T-cell (primary cell): ENCODE measurements around the gene ITGB7. TPM values are rescaled to one million over a fixed set of nuclear protein-coding genes. Genes with fewer than 3 reads are reported as not detected.

Experiments
- ATAC-seq, 4 experiments: fragments of 200-7000 bp in 3 of 4; fragments of 150-1000 bp in 1 of 4; cut with Tn5 transposase; replicated peaks in 1 of 4; 1 replicate in 3 of 4; 2 replicates in 1 of 4; pipeline ENCODE4 v1.10.0; 2021; ENCODE audit warnings: moderate library complexity in 3 of 4, mild to moderate bottlenecking in 2 of 4, moderate number of reproducible peaks in 1 of 4
- CTCF ChIA-PET, 2 donors: fragments of 300-600 bp; sonication (Branson Sonifier 250); formaldehyde crosslinking; loops; one replicate each; lab custom pipeline; 2022; ENCODE audit warnings: antibody characterized with exemption in 2 of 2; lab: Charles Lee
- POLR2A ChIA-PET, 2 donors: fragments of 300-600 bp; sonication (Branson Sonifier 250); formaldehyde crosslinking; loops; one replicate each; lab custom pipeline; 2022; ENCODE audit warnings: antibody characterized with exemption in 2 of 2; lab: Charles Lee
- DNase-seq, 35 experiments: peaks; one replicate each; pipeline versions ENCODE4 v3.0.0 to v3.0.0-alpha.2; 2013 to 2023
- H3K27ac ChIP-seq: one replicate; pipeline ENCODE4 v1.5.1; 2013; ENCODE audit warnings: low read length
- H3K27me3 ChIP-seq, 2 experiments: replicated peaks in 1 of 2; 1 replicate in 1 of 2; 2 replicates in 1 of 2; pipeline versions ENCODE4 v1.6.1 to v1.7.0; 2013; ENCODE audit warnings: low read length in 1 of 2, mixed read lengths in 1 of 2; ENCODE audit not compliant: control insufficient read depth in 2 of 2, insufficient read depth in 2 of 2; ENCODE audit errors: extremely low read depth in 1 of 2
- H3K36me3 ChIP-seq, 2 donors: 1 replicate in 1 of 2; 2 replicates in 1 of 2; pipeline versions ENCODE4 v1.6.1 to v1.7.0; 2013; ENCODE audit warnings: low read length in 1 of 2; ENCODE audit not compliant: control insufficient read depth in 2 of 2, insufficient read depth in 1 of 2; ENCODE audit errors: extremely low read depth in 1 of 2
- H3K4me1 ChIP-seq, 2 experiments: 1 replicate in 1 of 2; 2 replicates in 1 of 2; pipeline versions ENCODE4 v1.6.1 to v1.7.0; 2013; ENCODE audit warnings: low read length in 2 of 2, mixed read lengths in 1 of 2; ENCODE audit not compliant: insufficient read depth in 2 of 2, control insufficient read depth in 1 of 2; ENCODE audit errors: extremely low read depth in 1 of 2
- H3K4me3 ChIP-seq, 2 donors: 1 replicate in 1 of 2; 2 replicates in 1 of 2; pipeline versions ENCODE4 v1.5.1 to v1.7.0; 2013; ENCODE audit warnings: mild to moderate bottlenecking in 2 of 2, low read length in 1 of 2, moderate library complexity in 1 of 2; ENCODE audit not compliant: control insufficient read depth in 1 of 2; ENCODE audit errors: extremely low read depth in 1 of 2
- H3K9me3 ChIP-seq: 2 replicates; pipeline ENCODE4 v1.7.0; 2013
- H3K27ac Mint-ChIP-seq, 2 donors: one replicate each; pipeline ENCODE4 v1.8.0; 2020 to 2021; ENCODE audit warnings: mild to moderate bottlenecking in 2 of 2, mixed read lengths in 2 of 2
- H3K27me3 Mint-ChIP-seq, 2 donors: one replicate each; pipeline ENCODE4 v1.8.0; 2021 to 2022; ENCODE audit warnings: mixed read lengths in 2 of 2
- H3K36me3 Mint-ChIP-seq: one replicate; pipeline ENCODE4 v1.8.0; 2021; ENCODE audit warnings: mixed read lengths
- H3K4me1 Mint-ChIP-seq, 3 donors: one replicate each; pipeline ENCODE4 v1.8.0; 2020 to 2022; ENCODE audit warnings: mixed read lengths in 3 of 3, mild to moderate bottlenecking in 1 of 3
- H3K4me3 Mint-ChIP-seq, 3 donors: one replicate each; pipeline ENCODE4 v1.8.0; 2020 to 2022; ENCODE audit warnings: mild to moderate bottlenecking in 3 of 3, mixed read lengths in 3 of 3, moderate library complexity in 3 of 3
- H3K9me3 Mint-ChIP-seq, 3 donors: one replicate each; pipeline ENCODE4 v1.8.0; 2020 to 2022; ENCODE audit warnings: mixed read lengths in 3 of 3
- WGBS: methylation state at CpG from one replicate; pipeline ENCODE4 v1.1.5; 2013; ENCODE audit warnings: missing lambda C conversion rate; ENCODE audit not compliant: insufficient coverage; 5-methylcytosine and 5-hydroxymethylcytosine counted together
- total RNA-seq, 35 experiments: library from RNA in 6 of 35; stranded (reverse) in 6 of 35; fragments of 120-200 nt in 1 of 35; gene quantifications; one replicate each; pipeline versions ENCODE4 v1.2.1 to v1.2.4 and lab custom pipeline; 2013 to 2026

Gene ITGB7
- total RNA-seq, 5 donors from 2014 or later (not counting 1 experiment from before 2014, with no cell fraction given), result 247 to 590 (median 469) TPM

- Histone ChIP-seq H3K27ac (peak overlapping the region; percentile 98), H3K4me3 (peak overlapping the region; percentile 58 to 82), H3K4me1 (peaks cover 49 to 91% of the 10 kb centered on the region in 2 experiments), H3K9me3 (no peaks in the 10 kb centered on the region), H3K36me3 (no peaks in the 10 kb centered on the region), H3K27me3 (no peaks in the 10 kb centered on the region)
- H3K27ac Mint-ChIP-seq, result peak overlapping the region; percentile 91 to 97
- DNase-seq (peak in 33 of 35 experiments; percentile 50 to 90 (median 66)), ATAC-seq (peak; percentile 61 to 69 (median 62))
- H3K36me3 Mint-ChIP-seq, result peaks cover 5% of the 10 kb centered on the region
- H3K4me3 Mint-ChIP-seq, result peak overlapping the region; percentile 95 to 98 (median 96)
- ChIA-PET CTCF (interaction anchor here (0.6 to 2.3 kb wide), 15 partner anchors 8 to 159 kb away, joined by 3 to 12 read pairs (median 3); partner anchors contain the start of genes ESPL1 (in 1 of the 2), MYG1 (in 1 of the 2) and SP1 (in 1 of the 2)), POLR2A (interaction anchor here (0.5 to 0.6 kb wide), 3 partner anchors 32 to 55 kb away, joined by 5 to 9 read pairs (median 5); no protein-coding TSS in a partner anchor)
- WGBS, result 0% methylated on average over 27 of the region's 42 CpGs
- H3K4me1 Mint-ChIP-seq, result peaks cover 72 to 85% (median 75%) of the 10 kb centered on the region in 3 donors
- H3K9me3 Mint-ChIP-seq, result no peaks in the 10 kb centered on the region
- no peaks in the 10 kb centered on the region for H3K27me3 Mint-ChIP-seq
These were observed 13.7 kb upstream of the ITGB7 start for GRCh38 chr12:53220694-53221202.

- peak overlapping the region; percentile 92 for H3K27ac ChIP-seq
- ATAC-seq, result peak; percentile 66 to 75 (median 72)
- H3K9me3 ChIP-seq, result no peaks in the 10 kb centered on the region
- H3K4me3 ChIP-seq, result peak overlapping the region; percentile 82 to 85
- Mint-ChIP-seq H3K9me3 (no peaks in the 10 kb centered on the region), H3K36me3 (peaks cover 5% of the 10 kb centered on the region), H3K4me1 (peaks cover 72 to 82% (median 75%) of the 10 kb centered on the region in 3 donors), H3K4me3 (peak overlapping the region; percentile 95 to 98 (median 96)), H3K27me3 (no peaks in the 10 kb centered on the region), H3K27ac (peak overlapping the region; percentile 92 to 99)
- ChIA-PET POLR2A (interaction anchor here (0.5 to 0.7 kb wide), 5 partner anchors 8 to 55 kb away, joined by 4 to 9 read pairs (median 5); no protein-coding TSS in a partner anchor), CTCF (interaction anchor here (0.6 to 2.3 kb wide), 17 partner anchors 8 to 160 kb away, joined by 3 to 17 read pairs (median 4); partner anchors contain the start of genes ESPL1 (in 1 of the 2), MYG1 (in 1 of the 2) and SP1 (in 1 of the 2))
- H3K27me3 ChIP-seq, result no peaks in the 10 kb centered on the region
- WGBS, result 0% methylated on average over 17 of the region's 53 CpGs
- peaks cover 0 to 5% of the 10 kb centered on the region in 2 donors for H3K36me3 ChIP-seq
- DNase-seq, result peak; percentile 68 to 91 (median 82)
- peaks cover 50 to 91% of the 10 kb centered on the region in 2 experiments for H3K4me1 ChIP-seq
These were observed 13.1 kb upstream of the ITGB7 start for GRCh38 chr12:53219956-53220693.

GRCh38 chr12:53219292-53219955 is 12.4 kb upstream of the ITGB7 start:
- DNase-seq (peak in 9 of 35 experiments; percentile 22 to 70 (median 44)), ATAC-seq (peak; percentile 9 to 29 (median 21))
- peaks cover 0 to 12% of the 10 kb centered on the region in 2 donors for H3K36me3 ChIP-seq
- Mint-ChIP-seq H3K4me3 (peak overlapping the region; percentile 95 to 98 (median 96)), H3K9me3 (no peaks in the 10 kb centered on the region), H3K4me1 (peaks cover 72 to 81% (median 75%) of the 10 kb centered on the region in 3 donors), H3K36me3 (peaks cover 7% of the 10 kb centered on the region), H3K27me3 (no peaks in the 10 kb centered on the region), H3K27ac (peak overlapping the region; percentile 92 to 99)
- no peaks in the 10 kb centered on the region for H3K9me3 ChIP-seq
- POLR2A ChIA-PET, result interaction anchor here (0.5 to 0.9 kb wide), 4 partner anchors 8 to 114 kb away, joined by 4 to 7 read pairs (median 4); no protein-coding TSS in a partner anchor
- peak overlapping the region; percentile 82 to 85 for H3K4me3 ChIP-seq
- no peaks in the 10 kb centered on the region for H3K27me3 ChIP-seq
- H3K4me1 ChIP-seq, result peaks cover 47 to 91% of the 10 kb centered on the region in 2 experiments
- peak overlapping the region; percentile 92 for H3K27ac ChIP-seq
- CTCF ChIA-PET, result interaction anchor here (0.7 to 2.3 kb wide), 15 partner anchors 8 to 139 kb away, joined by 3 to 17 read pairs (median 4); partner anchors contain the start of genes ESPL1 (in 1 of the 2) and MYG1 (in 1 of the 2)
- 0% methylated on average over 26 of the region's 27 CpGs for WGBS

- peak overlapping the region; percentile 93 to 99 for H3K27ac Mint-ChIP-seq
- WGBS, result 60% methylated on average over 1 of the region's 30 CpGs
- peak overlapping the region; percentile 95 to 98 (median 96) for H3K4me3 Mint-ChIP-seq
- no peaks in the 10 kb centered on the region for H3K27me3 Mint-ChIP-seq
- Histone ChIP-seq H3K4me3 (peak overlapping the region; percentile 82 to 85), H3K9me3 (no peaks in the 10 kb centered on the region), H3K27ac (peak overlapping the region; percentile 92), H3K36me3 (peaks cover 0 to 19% of the 10 kb centered on the region in 2 donors), H3K4me1 (peaks cover 40 to 90% of the 10 kb centered on the region in 2 experiments), H3K27me3 (no peaks in the 10 kb centered on the region)
- H3K4me1 Mint-ChIP-seq, result peaks cover 72 to 78% (median 75%) of the 10 kb centered on the region in 3 donors
- POLR2A ChIA-PET, result interaction anchor here (0.5 to 0.9 kb wide), 3 partner anchors 16 to 1568 kb away, joined by 3 to 5 read pairs (median 3); partner anchors contain the start of gene ESPL1 (in 1 of the 2)
- H3K36me3 Mint-ChIP-seq, result peaks cover 13% of the 10 kb centered on the region
- no peak for DNase-seq
- CTCF ChIA-PET, result interaction anchor here (0.8 to 2.0 kb wide), 4 partner anchors 18 to 49 kb away, joined by 3 to 9 read pairs (median 4); partner anchors contain the start of gene ESPL1 (in 1 of the 2)
- H3K9me3 Mint-ChIP-seq, result no peaks in the 10 kb centered on the region
- ATAC-seq, result no peak
These were observed 11.7 kb upstream of the ITGB7 start for GRCh38 chr12:53218551-53219291.

GRCh38 chr12:53217931-53218307 is 10.9 kb upstream of the ITGB7 start:
- DNase-seq, result no peak

More at GRCh38 chr12:53217931-53218307, 10.9 kb upstream of the ITGB7 start:
- Histone ChIP-seq H3K27ac (peak overlapping the region; percentile 57), H3K4me1 (peaks cover 34 to 90% of the 10 kb centered on the region in 2 experiments), H3K27me3 (no peaks in the 10 kb centered on the region), H3K9me3 (no peaks in the 10 kb centered on the region), H3K36me3 (peaks cover 1 to 27% of the 10 kb centered on the region in 2 donors), H3K4me3 (peak overlapping the region; percentile 42 to 82)
- H3K9me3 Mint-ChIP-seq, result no peaks in the 10 kb centered on the region
- H3K27ac Mint-ChIP-seq, result peak overlapping the region; percentile 91 to 93
- no peaks in the 10 kb centered on the region for H3K27me3 Mint-ChIP-seq
- H3K36me3 Mint-ChIP-seq, result peaks cover 21% of the 10 kb centered on the region
- H3K4me3 Mint-ChIP-seq, result peak overlapping the region; percentile 84 to 96 (median 95)
- ChIA-PET CTCF (interaction anchor here in 1 of 2 donors (1.1 kb wide), 1 partner anchor 50 kb away, joined by 3 read pairs; the partner anchor contains the start of gene ESPL1), POLR2A (no interaction called here)
- 51% methylated on average over 2 of the region's 3 CpGs for WGBS
- no peak for ATAC-seq
- peaks cover 73 to 78% (median 75%) of the 10 kb centered on the region in 3 donors for H3K4me1 Mint-ChIP-seq
